NCI-H1694 treated with DMSO at 0.1 percent for 48 hours (cell line): ENCODE measurements around the gene PHACTR1.
"Not testable (repeated sequence)": the region's sequence is repeated elsewhere in the genome, so short reads cannot be mapped to it uniquely, and the experiment has no call there.

Experiments
- DNase-seq: peaks from one replicate; lab custom pipeline; 2025; lab: John Stamatoyannopoulos, UW

The PHACTR1 gene

DNA sequence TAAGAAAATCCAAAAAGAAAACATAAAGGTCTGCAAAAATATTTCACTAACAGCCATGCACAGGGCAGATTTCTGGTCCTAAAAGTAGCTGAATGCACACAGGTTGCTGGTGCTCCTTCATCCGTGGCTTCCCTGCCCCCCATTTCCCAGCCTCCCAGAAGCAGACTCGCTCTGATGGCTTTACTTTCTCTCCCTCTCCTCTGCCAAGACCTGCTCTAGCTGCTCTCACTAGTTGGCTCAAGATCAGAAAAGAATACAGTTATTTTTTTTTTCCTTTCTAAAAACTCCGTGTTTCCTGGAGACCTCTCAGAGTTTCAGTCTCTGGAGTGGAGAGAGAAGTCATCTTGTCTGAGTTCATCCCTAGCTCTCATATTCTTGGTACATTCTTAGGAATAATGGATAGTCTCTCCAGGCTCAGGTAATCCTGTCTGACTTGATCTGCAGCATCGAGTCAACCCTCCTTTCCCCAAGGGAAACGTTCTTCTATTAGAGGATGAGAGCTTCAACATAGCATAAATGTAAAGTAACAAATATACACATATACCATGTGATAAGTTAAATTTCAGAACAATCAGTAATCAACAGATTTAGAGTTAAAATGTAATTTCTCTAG, 397.5 kb downstream of the PHACTR1 start:
- DNase-seq: no peak

DNA sequence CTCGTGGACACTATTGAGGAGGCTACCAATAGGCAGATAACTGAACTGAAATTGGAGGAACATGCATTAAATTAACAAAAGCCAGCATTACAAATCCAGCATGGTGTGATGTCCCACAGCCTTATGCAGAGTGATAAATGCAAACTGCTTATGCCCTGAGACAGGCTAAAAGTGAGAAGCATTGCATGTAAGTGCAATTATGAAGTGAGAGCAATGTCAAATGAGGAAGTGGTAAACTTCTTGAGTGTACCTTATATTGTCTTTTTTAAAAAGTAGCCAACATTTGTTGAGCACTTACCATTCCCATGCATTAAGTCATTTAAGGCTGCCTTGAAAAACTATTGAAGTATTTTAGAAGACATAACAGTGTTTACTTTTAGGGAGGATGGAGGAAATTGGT, 399.6 kb downstream of the PHACTR1 start:
- DNase-seq: no peak

DNA sequence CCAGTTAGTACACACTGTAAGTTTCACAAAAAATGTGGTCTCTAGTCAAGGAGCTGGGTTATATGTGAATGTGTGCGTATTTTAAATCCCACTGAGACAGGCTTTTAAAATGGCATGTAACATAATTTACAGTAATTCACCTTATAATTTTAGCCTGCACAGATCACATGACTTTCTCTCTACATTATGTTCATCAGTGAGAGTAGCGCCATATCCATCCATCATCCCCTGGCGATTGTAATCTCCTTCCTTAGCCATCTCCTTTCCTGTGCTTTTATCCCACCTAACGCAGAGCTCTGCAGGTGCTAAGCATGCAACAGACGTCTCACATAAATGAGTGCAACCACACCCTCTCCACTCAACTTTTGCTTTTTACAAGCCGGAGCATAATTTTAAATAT, 401.0 kb downstream of the PHACTR1 start:
- no peak for DNase-seq

DNA sequence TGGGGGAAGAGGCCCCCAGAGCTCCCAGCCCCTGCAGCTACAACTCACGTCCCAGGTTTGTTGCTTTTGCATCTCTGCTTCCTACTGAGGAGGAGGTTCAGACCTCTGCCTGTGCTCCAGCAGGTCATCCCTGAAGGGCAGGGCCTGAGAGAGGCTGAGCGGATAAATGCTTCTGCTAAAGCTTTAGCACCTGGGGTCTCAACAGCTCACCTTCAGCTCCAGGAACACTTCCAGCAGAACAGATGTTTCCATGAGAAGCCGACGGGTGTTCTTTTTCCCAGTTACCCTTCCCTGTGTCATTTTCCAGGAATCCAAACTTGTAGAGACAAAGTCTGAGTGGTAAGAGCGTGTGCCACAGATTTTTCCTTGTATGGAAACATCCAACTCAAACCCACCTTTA, 403.0 kb downstream of the PHACTR1 start:
- DNase-seq: no peak

DNA sequence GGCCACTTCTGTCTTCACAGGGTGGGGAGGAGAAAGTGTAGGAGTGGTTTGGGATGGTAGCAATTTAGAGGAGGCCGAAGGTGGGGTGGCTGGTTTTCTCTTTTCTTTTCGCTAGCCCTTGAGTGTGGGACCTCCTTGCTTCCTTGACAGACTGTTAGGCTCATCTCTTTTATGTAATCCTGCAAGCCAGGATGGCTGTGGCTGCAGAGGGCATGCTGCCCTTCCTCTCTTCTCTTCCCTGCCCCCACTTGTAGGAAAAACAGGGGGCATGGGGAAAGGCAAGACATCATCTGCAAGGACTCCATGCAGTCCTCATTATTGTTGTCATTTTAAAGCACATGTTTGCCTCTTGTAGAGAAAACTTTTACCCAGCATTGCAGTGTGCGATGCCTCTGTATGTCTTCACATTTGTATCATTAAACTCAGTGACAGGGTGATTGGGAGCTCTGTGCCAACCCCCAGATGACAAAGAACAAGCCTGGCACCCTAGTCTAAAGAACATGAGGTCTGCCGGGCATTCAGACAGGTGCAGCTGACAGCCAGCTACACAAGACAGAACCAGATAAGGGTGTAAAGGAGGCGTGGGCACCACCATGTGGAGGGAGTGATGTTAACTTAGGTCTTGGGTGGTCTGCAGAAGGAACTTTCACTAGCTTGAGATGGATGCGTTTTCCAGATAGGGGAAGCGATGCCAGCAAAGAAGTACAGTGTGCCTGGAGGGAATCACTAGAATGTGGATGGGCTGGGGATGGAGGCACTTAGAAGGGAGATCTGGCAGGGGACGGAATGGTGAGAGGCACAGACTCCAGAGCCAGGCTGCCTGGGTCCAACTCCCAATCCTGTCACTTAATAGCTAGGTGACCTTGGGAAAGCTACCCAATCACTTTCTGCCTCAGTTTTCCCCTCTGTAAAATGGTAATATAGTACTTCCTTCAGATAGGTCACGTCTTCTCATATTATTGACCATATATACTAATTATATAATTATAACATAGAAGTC, 404.2 kb downstream of the PHACTR1 start:
- DNase-seq: no peak

DNA sequence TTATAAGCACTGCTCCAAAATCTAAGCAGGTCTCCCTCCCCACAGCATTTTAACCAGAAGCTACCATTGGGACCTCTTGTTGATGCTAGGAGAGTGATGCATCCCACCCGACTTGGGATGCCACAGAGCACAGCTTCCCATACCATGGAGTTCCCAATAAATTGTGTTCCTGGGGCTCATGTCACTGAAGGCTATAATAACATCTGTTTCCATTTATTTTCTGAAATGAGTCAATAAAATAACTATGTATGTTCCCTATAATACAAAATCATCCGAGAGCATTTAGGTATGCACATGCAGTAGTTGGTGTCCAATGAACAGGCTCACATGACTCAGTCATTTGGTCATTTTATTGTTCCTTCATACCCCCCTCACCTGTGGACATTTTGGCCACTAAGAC, 407.6 kb downstream of the PHACTR1 start:
- DNase-seq: no peak

DNA sequence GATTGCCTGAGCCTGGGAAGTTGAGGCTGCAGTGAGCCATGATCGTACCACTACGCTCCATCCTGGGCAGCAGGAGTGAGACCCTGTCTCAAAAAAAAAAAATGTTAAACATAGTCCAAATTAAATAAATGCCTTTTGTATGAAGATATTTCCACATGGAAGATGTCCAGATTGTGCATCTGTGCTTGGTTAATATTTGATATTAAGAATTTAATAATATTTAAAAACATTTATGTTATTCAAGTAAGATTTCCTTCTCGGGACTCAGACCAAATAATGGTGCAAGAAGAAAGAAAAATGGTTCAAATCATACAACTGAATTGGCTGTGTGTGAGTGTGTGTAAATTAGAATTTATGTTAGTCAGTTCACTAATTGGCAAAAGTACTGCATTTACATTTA, 409.3 kb downstream of the PHACTR1 start:
- DNase-seq: no peak

DNA sequence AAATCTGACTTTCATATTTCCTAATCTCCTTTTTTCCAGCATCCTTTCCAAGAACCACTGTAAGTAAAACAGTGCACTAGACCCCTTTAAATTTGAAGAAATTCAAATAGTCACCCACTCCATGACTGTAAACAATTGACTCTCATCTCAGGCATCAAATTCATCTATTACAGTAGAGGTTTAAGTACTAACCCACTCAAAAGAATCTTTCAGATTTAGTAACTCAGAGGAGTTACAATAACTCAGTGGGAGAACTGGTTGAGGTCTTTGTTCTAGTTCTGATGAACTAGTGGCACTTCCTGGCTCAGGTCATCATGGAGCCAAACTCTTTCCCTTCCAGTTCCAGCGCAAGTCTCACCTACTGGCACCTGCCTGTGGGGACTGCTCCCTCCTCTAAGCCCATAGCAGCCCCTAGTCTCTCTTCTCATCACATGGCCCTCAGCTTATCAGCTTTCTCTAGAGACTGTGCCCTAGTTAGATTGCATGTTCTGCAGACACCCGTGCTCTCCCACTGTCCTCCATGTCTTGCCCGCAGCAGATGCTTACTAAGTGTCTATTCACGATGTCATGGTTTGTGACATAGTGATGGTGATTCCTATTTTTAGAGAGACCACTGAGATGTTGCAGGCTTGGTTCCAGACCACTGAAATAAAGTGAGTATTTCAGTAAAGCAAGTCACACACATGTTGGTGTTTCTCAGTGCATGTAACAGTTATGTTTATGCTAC, 415.5 kb downstream of the PHACTR1 start:
- no peak for DNase-seq

DNA sequence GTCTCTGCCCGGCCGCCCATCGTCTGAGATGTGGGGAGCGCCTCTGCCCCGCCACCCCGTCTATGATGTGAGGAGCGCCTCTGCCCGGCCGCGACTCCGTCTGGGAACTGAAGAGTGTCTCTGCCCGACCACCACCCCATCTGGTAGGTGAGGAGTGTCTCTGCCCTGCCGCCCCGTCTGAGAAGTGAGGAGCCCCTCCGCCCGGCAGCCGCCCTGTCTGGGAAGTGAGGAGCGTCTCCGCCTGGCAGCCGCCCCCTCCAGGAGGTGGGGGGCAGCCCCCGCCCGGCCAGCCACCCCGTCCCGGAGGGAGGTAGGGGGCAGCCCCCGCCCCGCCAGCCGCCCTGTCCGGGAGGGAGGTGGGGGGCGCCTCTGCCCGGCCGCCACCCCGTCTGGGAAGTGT, 417.3 kb downstream of the PHACTR1 start:
- not testable (repeated sequence) for DNase-seq

DNA sequence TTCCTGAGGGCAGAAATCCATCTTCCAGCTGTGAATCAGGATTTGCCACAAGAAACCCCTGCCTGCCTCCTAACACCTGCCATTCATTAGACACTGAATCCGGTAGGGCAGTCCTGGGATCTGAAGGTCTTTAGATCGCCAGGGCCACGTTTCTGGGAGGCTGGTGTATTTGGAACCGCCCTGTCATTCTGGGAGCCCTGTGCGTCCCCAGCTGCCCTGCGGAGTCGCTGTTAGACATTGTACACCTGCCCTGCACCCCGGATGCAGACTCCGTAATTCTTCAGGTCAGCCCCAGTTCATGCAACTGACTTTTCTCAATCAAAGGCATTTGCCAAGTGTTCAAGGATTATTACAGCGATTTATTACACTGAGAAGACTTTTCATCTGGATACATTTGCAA, 418.6 kb downstream of the PHACTR1 start:
- no peak for DNase-seq

DNA sequence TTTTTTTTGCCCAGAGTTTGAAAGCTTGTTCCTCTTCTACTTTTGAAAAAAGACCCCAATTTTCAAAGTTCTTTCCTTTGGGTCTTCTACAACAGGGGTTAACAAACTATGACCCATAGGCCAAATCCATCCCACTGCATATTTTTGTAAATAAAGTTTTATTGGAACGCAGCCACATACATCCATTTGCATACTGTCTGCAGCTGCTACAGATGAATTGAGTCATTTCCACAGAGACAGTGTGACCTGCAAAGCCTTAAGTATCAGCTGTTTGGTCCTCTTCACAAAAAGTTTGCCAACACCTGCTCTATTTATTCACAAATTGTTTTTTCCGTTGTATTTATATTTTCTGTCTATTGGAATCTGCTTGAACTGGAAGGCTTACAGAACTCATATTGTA, 422.6 kb downstream of the PHACTR1 start:
- DNase-seq: no peak

DNA sequence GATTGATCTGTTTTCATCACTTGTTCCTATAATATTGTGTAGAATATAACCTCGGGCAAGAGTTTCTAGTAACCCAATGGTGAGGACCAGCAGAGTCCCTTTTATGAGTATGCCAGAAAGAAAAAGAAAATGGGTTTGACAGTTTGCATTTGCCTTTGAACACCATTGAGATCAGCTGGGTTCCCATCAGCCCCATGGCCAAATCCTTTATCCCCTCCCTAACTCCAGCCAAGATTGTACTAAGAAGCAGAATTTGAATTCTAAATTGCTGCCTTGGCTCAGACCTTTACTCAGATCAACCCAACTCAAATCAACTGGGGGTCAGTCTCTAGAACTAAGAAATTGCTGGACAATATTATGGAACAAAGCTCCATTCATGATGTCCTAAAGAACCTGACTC, 424.4 kb downstream of the PHACTR1 start:
- no peak for DNase-seq

DNA sequence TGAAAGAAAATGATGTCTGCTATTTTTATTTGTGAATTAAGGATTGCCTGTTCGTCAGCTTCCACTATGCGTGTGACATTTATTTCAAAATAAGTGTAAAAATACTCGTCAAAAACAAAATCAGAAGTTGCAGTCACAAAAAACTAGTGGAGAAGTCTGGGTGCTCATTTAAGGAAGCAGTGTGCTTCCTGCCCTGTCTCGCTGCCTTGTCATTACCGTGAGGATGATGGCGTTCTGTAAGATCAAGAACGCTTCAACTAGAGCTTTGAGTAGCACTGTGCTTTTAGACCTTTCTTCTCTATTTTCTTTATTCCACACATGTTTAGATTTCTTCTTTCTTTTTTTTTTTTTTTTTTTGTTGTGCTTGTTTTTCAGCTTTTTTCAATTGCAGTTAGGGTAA, 424.8 kb downstream of the PHACTR1 start:
- DNase-seq: no peak

DNA sequence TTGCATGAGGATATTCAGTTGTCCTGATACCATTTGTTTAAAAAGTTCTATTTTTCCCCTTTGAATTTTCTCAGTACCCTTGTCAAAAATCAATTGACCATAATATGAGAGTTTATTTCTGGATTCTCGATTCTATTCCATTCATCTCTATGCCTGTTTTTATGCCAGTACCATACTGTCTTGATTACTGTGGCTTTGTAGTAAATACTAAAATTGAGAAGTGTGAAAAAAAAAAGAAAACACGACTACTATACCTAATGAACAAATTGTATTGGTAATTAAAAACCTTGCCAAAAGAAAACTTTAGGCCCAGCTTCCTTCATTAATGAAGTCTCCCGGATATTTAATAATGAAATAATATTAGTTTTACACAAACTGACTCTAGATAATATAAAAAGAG, 426.0 kb downstream of the PHACTR1 start:
- no peak for DNase-seq

DNA sequence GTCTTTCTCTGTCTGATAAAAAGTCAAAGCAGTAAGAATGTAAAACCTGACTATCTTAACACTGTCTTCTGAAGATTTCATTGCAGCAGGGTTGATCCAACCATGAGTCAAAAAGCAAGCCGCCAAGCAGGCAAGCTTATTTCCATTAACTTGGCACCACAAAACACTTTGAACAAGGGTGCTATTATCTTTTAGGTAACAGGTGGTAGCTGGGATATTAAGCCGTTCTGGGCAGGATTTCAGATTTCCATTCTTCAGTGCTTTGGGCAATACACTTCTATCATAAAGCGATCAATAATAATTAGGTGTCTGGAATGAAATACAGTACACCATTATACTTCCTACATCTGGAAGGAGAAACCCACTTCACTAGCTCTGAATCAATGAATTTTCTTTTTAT, 429.9 kb downstream of the PHACTR1 start:
- no peak for DNase-seq

DNA sequence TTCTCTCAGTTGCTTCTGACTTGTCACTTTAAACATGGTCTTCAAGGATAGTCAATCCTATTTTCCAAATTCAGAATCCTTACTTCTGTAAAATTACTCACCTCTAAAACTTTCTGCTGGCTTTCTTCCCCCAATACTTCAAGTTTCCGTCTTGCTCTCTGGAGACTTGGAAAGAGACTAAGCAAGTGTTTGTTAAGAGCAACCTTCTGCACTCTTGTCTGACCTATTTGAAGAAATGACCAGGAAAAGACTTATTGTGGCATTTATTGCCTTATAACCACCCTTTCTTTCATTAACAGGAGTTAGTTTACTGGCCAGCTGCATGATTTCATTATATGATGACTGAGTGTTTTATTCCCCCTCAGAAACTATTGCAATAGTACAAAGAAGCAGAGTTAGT, 430.8 kb downstream of the PHACTR1 start:
- no peak for DNase-seq

DNA sequence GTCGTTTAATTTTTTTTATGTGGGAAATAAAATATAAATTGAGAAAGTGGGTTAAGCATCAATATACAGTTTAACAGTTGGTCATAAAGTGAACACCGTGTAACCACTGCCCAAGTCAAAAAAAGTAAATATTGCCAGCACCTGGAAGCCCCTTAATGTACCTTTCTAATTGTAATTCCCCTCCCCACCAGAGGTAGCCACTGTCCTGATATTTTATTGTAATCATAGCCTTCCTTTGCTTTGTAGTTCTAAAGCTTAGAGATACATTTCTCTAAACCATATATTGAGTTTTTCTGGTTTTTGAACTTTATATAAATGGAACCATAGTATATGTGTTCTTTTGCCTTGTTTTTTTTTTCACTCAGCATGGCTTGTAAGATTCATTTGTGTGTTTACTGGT, 431.2 kb downstream of the PHACTR1 start:
- no peak for DNase-seq

DNA sequence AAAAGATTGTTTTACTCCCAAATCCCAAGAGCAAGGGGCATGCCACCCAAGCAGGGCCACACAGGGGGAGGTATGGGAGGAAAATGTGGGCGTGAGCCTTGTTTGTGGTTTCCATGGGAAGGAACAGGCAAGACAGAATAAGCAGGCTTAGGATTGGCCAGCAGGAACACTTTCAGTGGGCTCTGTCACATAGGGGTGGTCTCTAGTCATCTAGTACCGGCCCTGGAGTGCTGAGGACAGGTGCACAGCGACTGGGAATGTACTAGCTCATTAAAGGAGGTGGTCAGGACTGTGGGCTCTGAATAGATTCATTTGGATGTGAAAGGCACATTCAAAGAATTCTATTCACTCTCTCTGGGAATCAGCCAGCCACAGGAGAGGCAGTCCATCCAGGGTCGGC, 436.2 kb downstream of the PHACTR1 start:
- no peak for DNase-seq

DNA sequence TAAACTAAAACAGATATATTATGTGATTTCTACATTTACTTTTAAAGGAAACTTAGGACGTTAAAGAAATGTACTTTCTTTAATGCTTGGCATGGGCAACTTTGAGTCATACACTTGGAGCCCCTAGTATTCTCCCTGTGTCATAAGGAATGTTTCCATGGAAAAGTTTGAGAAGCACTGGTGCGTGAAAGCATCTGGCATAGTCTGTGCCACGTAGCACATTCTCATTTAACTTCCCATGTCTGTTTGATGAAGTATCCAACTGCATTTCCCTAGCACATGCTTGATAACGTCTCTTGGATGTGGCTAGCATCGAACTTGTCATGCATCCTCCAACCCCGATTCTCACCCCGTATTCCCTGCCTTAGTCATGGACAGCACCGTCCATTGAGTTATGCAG, 439.8 kb downstream of the PHACTR1 start:
- no peak for DNase-seq

DNA sequence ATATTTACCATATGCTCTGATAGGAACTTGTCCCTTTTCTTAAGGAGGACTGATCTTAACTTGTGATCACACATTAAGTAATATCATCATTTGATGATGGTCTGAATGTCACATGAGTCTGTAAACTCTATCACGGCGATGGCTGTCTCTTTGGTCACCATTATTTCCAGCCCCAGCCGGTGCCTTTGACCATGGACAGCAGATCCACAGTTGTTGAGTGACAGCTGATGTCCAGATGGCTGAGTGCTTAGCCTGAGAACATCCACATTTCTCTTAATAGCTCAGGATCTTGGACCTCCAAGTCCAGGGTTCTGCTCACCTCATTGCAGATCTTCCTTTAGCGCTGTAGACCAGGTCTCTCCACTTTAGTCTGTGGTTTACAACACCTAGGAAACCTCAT, 440.7 kb downstream of the PHACTR1 start:
- DNase-seq: no peak

DNA sequence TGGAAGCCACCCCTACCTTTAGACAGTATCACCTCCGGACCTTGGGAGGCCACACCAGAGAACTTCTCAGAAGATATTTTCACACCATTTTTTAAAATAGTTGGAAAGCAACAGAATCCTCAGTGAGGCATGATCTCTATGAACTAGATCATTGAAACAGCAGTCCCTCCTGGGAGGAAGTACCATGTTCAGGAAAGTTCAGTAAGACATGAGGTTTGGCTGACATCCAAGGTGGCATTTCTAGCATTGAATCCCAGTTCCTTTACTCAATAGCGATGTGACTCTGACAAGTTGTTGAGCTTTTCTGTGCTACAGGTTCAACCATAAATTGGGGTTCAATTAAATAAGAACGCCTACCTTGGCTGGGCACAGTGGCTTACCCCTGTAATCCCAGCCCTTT, 442.7 kb downstream of the PHACTR1 start:
- no peak for DNase-seq

DNA sequence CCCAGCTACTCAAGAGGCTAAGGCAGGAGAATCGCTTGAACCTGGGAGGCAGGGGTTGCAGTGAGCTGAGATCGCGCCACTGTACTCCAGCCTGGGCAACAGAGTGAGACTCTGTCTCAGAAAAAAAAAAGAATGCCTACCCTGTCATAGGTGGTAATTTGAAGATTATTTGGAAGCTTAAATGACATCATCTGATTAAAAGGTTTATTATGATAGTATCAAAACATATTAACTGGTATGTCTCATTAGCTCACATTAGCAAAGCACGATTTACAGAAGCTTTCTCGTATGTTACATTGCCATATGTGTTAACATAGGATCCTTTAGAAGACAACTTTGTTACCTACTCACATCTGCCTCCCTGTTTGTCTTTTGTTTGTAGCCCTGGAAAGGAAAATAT, 443.3 kb downstream of the PHACTR1 start:
- not testable (repeated sequence) for DNase-seq
